SK-N-SH (cell line): ENCODE measurements around the gene GALNT18. TPM values are rescaled to one million over a fixed set of nuclear protein-coding genes. Genes with fewer than 3 reads are reported as not detected.

Source experiments
- CTCF ChIA-PET: fragments of 300-600, 350-600 bp; formaldehyde crosslinking; extraction: SDS; loops from one replicate; lab custom pipeline; 2021; lab: Yijun Ruan, JAX
- POLR2A ChIA-PET: fragments of 350-600 bp; sonication (Branson Sonifier 250); formaldehyde crosslinking; extraction: SDS; loops from one replicate; lab custom pipeline; 2020; ENCODE audit warnings: antibody characterized with exemption, inconsistent platforms; lab: Yijun Ruan, JAX
- DNase-seq: peaks from one replicate; pipeline ENCODE4 v3.0.0; 2012
- H2AFZ ChIP-seq: fragments of 200-600 bp; sonication (generic); 2 replicates; pipeline ENCODE4 v1.8.1; 2016; ENCODE audit warnings: antibody characterized with exemption, mild to moderate bottlenecking, low read depth
- H3F3A ChIP-seq: fragments of 200-600 bp; sonication (generic); replicated peaks from 2 replicates; pipeline ENCODE3; 2016; ENCODE audit warnings: antibody characterized with exemption, mild to moderate bottlenecking; ENCODE audit not compliant: insufficient read depth
- H3K27ac ChIP-seq, 2 experiments: fragments of 200-500 bp in 1 of 2; fragments of 200-600 bp in 1 of 2; sonication (Bioruptor generic) in 1 of 2; sonication (generic), shearing (Covaris generic) in 1 of 2; 2 replicates each; pipeline versions ENCODE4 v1.5.1 to v1.6.1; 2014 to 2016; ENCODE audit warnings: low read depth in 2 of 2, inconsistent platforms in 1 of 2, low read length in 1 of 2, mild to moderate bottlenecking in 1 of 2, mixed read lengths in 1 of 2
- H3K27me3 ChIP-seq: fragments of 200-600 bp; sonication (generic), shearing (Covaris generic); 2 replicates; pipeline ENCODE4 v1.6.1; 2016; ENCODE audit warnings: mixed run types; ENCODE audit not compliant: insufficient read depth
- H3K36me3 ChIP-seq, 2 experiments: fragments of 200-500 bp in 1 of 2; fragments of 200-600 bp in 1 of 2; sonication (Bioruptor generic) in 1 of 2; sonication (generic) in 1 of 2; replicated peaks in 1 of 2; 2 replicates each; pipeline versions ENCODE3 to v1.5.1; 2014 to 2016; ENCODE audit warnings: low read length in 1 of 2, mild to moderate bottlenecking in 1 of 2; ENCODE audit not compliant: insufficient read depth in 2 of 2, control insufficient read depth in 1 of 2
- H3K4me1 ChIP-seq, 2 experiments: fragments of 200-500 bp in 1 of 2; fragments of 200-600 bp in 1 of 2; sonication (Bioruptor generic) in 1 of 2; sonication (generic), shearing (Covaris generic) in 1 of 2; 2 replicates each; pipeline versions ENCODE4 v1.5.1 to v1.6.1; 2014 to 2016; ENCODE audit warnings: low read depth in 1 of 2, low read length in 1 of 2, mixed run types in 1 of 2; ENCODE audit not compliant: insufficient read depth in 2 of 2, control insufficient read depth in 1 of 2
- H3K4me2 ChIP-seq: fragments of 200-600 bp; sonication (generic), shearing (Covaris generic); 2 replicates; pipeline ENCODE4 v1.6.1; 2017; ENCODE audit warnings: mixed run types
- H3K4me3 ChIP-seq, 2 experiments: fragments of 200-500 bp in 1 of 2; fragments of 200-600 bp in 1 of 2; sonication (Bioruptor generic) in 1 of 2; sonication (generic), shearing (Covaris generic) in 1 of 2; 2 replicates each; pipeline versions ENCODE4 v1.5.1 to v1.8.1; 2014 to 2016; ENCODE audit warnings: low read depth in 2 of 2, inconsistent platforms in 1 of 2, low read length in 1 of 2, mild to moderate bottlenecking in 1 of 2, mixed read lengths in 1 of 2, moderate library complexity in 1 of 2
- H3K79me2 ChIP-seq: fragments of 200-600 bp; sonication (generic); 2 replicates; pipeline ENCODE4 v1.8.1; 2017; ENCODE audit warnings: mild to moderate bottlenecking; ENCODE audit not compliant: insufficient read depth
- H3K9ac ChIP-seq: fragments of 200-600 bp; sonication (generic); 2 replicates; pipeline ENCODE4 v1.6.1; 2017; ENCODE audit warnings: mixed run types
- H3K9me2 ChIP-seq: fragments of 200-600 bp; sonication (generic); 2 replicates; pipeline ENCODE4 v1.6.1; 2017; ENCODE audit warnings: mixed run types
- H3K9me3 ChIP-seq: fragments of 200-600 bp; sonication (generic); 2 replicates; pipeline ENCODE4 v1.6.1; 2017; ENCODE audit warnings: mixed run types, mild to moderate bottlenecking, moderate library complexity
- H4K20me1 ChIP-seq: fragments of 200-600 bp; sonication (generic); 2 replicates; pipeline ENCODE4 v1.6.1; 2017; ENCODE audit warnings: mild to moderate bottlenecking, mixed run types; ENCODE audit not compliant: insufficient read depth
- EZH2phosphoT487 ChIP-seq: fragments of 200-600 bp; sonication (generic); IDR thresholded peaks from 2 replicates; pipeline ENCODE4 v1.6.1; 2017; ENCODE audit warnings: low read depth, mixed run types, mild to moderate bottlenecking, antibody characterized with exemption, moderate library complexity, borderline replicate concordance
- FOSL2 ChIP-seq: IDR thresholded peaks from 2 replicates; pipeline ENCODE4 v1.4.0; 2012; ENCODE audit warnings: low read depth, mild to moderate bottlenecking, moderate library complexity, borderline replicate concordance
- FOXM1 ChIP-seq: IDR thresholded peaks from 2 replicates; pipeline ENCODE4 v1.4.0; 2012; ENCODE audit warnings: low read depth, mild to moderate bottlenecking
- GABPA ChIP-seq: IDR thresholded peaks from 2 replicates; pipeline ENCODE4 v1.4.0; 2012; ENCODE audit warnings: low read depth, mild to moderate bottlenecking
- JUND ChIP-seq: IDR thresholded peaks from 2 replicates; pipeline ENCODE4 v1.4.0; 2012
- NFIC ChIP-seq: IDR thresholded peaks from 2 replicates; pipeline ENCODE4 v1.4.0; 2012; ENCODE audit warnings: borderline replicate concordance
- NRF1 ChIP-seq: IDR thresholded peaks from 2 replicates; pipeline ENCODE4 v1.6.1; 2012; ENCODE audit warnings: low read depth, mild to moderate bottlenecking, low read length
- RAD21 ChIP-seq: IDR thresholded peaks from 2 replicates; pipeline ENCODE4 v1.6.1; 2012; ENCODE audit warnings: mild to moderate bottlenecking, low read length
- RCOR1 ChIP-seq: fragments of 150-350 bp; IDR thresholded peaks from 2 replicates; pipeline ENCODE4 v1.6.1; 2017; ENCODE audit warnings: antibody characterized with exemption, low read length
- RFX5 ChIP-seq: IDR thresholded peaks from 2 replicates; pipeline ENCODE4 v1.6.1; 2012; ENCODE audit warnings: mild to moderate bottlenecking, improper control_type of control experiment, low read length
- TAF1 ChIP-seq: IDR thresholded peaks from 2 replicates; pipeline ENCODE4 v1.6.1; 2012; ENCODE audit warnings: low read depth, mild to moderate bottlenecking, low read length, moderate library complexity, borderline replicate concordance
- TCF12 ChIP-seq: IDR thresholded peaks from 2 replicates; pipeline ENCODE4 v1.4.0; 2012
- USF1 ChIP-seq: IDR thresholded peaks from 2 replicates; pipeline ENCODE4 v1.4.0; 2012; ENCODE audit warnings: low read depth, borderline replicate concordance
- USF2 ChIP-seq: fragments of 150-350 bp; IDR thresholded peaks from 2 replicates; pipeline ENCODE4 v1.6.1; 2017; ENCODE audit warnings: antibody characterized with exemption, low read length, low read depth, borderline replicate concordance
- ZBTB33 ChIP-seq: IDR thresholded peaks from 2 replicates; pipeline ENCODE4 v1.4.0; 2012; ENCODE audit warnings: low read depth, borderline replicate concordance
- WGBS: methylation state at CpG from one replicate; pipeline ENCODE4 v1.1.6; 2017; ENCODE audit warnings: low lambda C conversion rate; 5-methylcytosine and 5-hydroxymethylcytosine counted together
- polyA plus RNA-seq, 3 experiments: library from polyadenylated mRNA; depleted of rRNA; stranded (reverse); fragments of >200 nt; gene quantifications; 2 replicates each; pipeline ENCODE4 v1.2.3, GENCODE V29; 2012

The GALNT18 gene
- polyA plus RNA-seq, 1 of the 3 experiments (the other 2 are of a cell fraction) = 0.64 TPM

DNA sequence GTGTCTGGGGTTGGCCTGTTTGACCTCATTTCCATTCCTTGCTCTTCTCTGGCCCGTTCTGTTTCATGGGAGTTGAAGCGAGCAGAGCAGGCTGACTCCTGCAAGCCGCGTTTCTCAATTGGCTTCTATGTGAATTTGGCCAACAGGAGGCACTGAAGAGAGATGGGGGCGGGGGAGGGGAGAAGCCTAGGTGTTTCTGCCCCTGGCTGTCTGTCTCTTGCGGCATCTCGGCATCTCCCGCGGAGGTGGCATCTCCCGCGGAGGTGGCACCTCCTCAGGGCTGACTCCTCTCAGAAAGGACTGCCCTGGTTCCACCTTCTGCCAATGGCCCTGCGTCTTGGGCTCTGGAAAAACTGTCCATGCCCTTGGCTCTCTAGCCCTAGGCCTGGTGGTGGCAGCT lies 143.1 kb downstream of the GALNT18 start:
- Histone ChIP-seq H4K20me1 (no peaks in the 10 kb centered on the region), H3K4me3 (no peak overlapping the region), H3K4me2 (no peak overlapping the region), H3K9me3 (no peaks in the 10 kb centered on the region), H3K27me3 (no peaks in the 10 kb centered on the region), H3K27ac (no peak overlapping the region), H3K79me2 (no peaks in the 10 kb centered on the region), H3K36me3 (no peaks in the 10 kb centered on the region), H2AFZ (no peak overlapping the region), H3K9ac (no peak overlapping the region), H3K4me1 (peaks cover 0 to 12% of the 10 kb centered on the region in 2 experiments; a peak in 2 of 4 replicates), H3F3A (no peaks in the 10 kb centered on the region), H3K9me2 (no peaks in the 10 kb centered on the region)
- TF ChIP-seq NFIC (no peak), ZBTB33 (no peak), EZH2phosphoT487 (no peak), JUND (no peak), NRF1 (no peak), FOXM1 (no peak), USF1 (no peak), FOSL2 (no peak), TAF1 (no peak), GABPA (no peak), RAD21 (no peak), TCF12 (no peak), RCOR1 (no peak)
- DNase-seq = no peak
- CTCF ChIA-PET = interaction anchor here (0.8 kb wide), 1 partner anchor 9 kb away, joined by 4 read pairs; no protein-coding TSS in a partner anchor
- 78% methylated on average over 11 of the region's 12 CpGs for WGBS
- POLR2A ChIA-PET = no interaction called here

GRCh38 chr11:11477695-11478420 lies 143.9 kb downstream of the GALNT18 start:
- CTCF ChIA-PET = interaction anchor here (0.8 kb wide), 1 partner anchor 10 kb away, joined by 4 read pairs; no protein-coding TSS in a partner anchor
- Histone ChIP-seq H3K27ac (no peak overlapping the region), H4K20me1 (no peaks in the 10 kb centered on the region), H3K27me3 (no peaks in the 10 kb centered on the region), H3K36me3 (no peaks in the 10 kb centered on the region), H3K9me3 (no peaks in the 10 kb centered on the region), H3K4me3 (no peak overlapping the region), H3K9me2 (no peaks in the 10 kb centered on the region), H3K4me2 (no peak overlapping the region), H3F3A (no peaks in the 10 kb centered on the region), H3K79me2 (no peaks in the 10 kb centered on the region), H3K9ac (no peak overlapping the region), H2AFZ (no peak overlapping the region), H3K4me1 (peaks cover 0 to 12% of the 10 kb centered on the region in 2 experiments; a peak in 2 of 4 replicates)
- TF ChIP-seq TCF12 = no peak
- no peak for TF ChIP-seq NFIC
- no peak for TF ChIP-seq JUND
- TF ChIP-seq FOSL2 = no peak
- TF ChIP-seq RFX5 = no peak
- no peak for TF ChIP-seq USF2
- POLR2A ChIA-PET = no interaction called here
- WGBS = 18% methylated on average over 2 of the region's 2 CpGs
- no peak for DNase-seq
